Neural cell (in vitro differentiated cells): ENCODE data around the gene LZIC. TPM values are rescaled to one million over a fixed set of nuclear protein-coding genes. Genes with fewer than 3 reads are reported as not detected.

Experiments used
- H2AFZ ChIP-seq: fragments of 200-600, 300-800 bp; sonication (generic), shearing (Covaris generic); 2 replicates; pipeline ENCODE4 v1.6.0; 2014; ENCODE audit warnings: low read depth, mild to moderate bottlenecking, antibody characterized with exemption, low read length, moderate library complexity
- H3F3A ChIP-seq: fragments of 200-600 bp; shearing (Covaris generic); 2 replicates; pipeline ENCODE4 v1.6.1; 2016; ENCODE audit warnings: mild to moderate bottlenecking, moderate library complexity, mixed read lengths, antibody characterized with exemption, low read length; ENCODE audit not compliant: insufficient read depth, poor library complexity, severe bottlenecking
- H3K27ac ChIP-seq: fragments of 200-600, 300-800 bp; sonication (generic), shearing (Covaris generic); 2 replicates; pipeline ENCODE4 v1.5.1; 2014; ENCODE audit warnings: mild to moderate bottlenecking, low read length, moderate library complexity
- H3K27me3 ChIP-seq: fragments of 300-800, 200-600 bp; sonication (generic), shearing (Covaris generic); 2 replicates; pipeline ENCODE4 v1.6.0; 2014; ENCODE audit warnings: mild to moderate bottlenecking, low read depth, low read length, moderate library complexity; ENCODE audit not compliant: insufficient read depth
- H3K36me3 ChIP-seq: fragments of 300-800, 200-600 bp; sonication (generic), shearing (Covaris generic); 2 replicates; pipeline ENCODE4 v1.5.1; 2014; ENCODE audit warnings: mild to moderate bottlenecking, antibody characterized with exemption, low read length, moderate library complexity; ENCODE audit not compliant: insufficient read depth
- H3K4me2 ChIP-seq: fragments of 300-800, 200-600 bp; sonication (generic), shearing (Covaris generic); 2 replicates; pipeline ENCODE4 v1.6.0; 2014; ENCODE audit warnings: mild to moderate bottlenecking, low read length
- H3K4me3 ChIP-seq: fragments of 300-800, 200-600 bp; sonication (generic), shearing (Covaris generic); 2 replicates; pipeline ENCODE4 v1.5.1; 2014; ENCODE audit warnings: mild to moderate bottlenecking, low read length, moderate library complexity
- H3K79me2 ChIP-seq: fragments of 200-600 bp; shearing (Covaris generic); replicated peaks from 2 replicates; pipeline ENCODE4 v1.6.0; 2014; ENCODE audit warnings: mild to moderate bottlenecking, low read length, moderate library complexity; ENCODE audit not compliant: insufficient read depth
- H3K9ac ChIP-seq: fragments of 300-800, 200-600 bp; sonication (generic), shearing (Covaris generic); 2 replicates; pipeline ENCODE4 v1.6.1; 2016; ENCODE audit warnings: mild to moderate bottlenecking, low read length, mixed read lengths
- H3K9me2 ChIP-seq: fragments of 200-600 bp; shearing (Covaris generic); 2 replicates; pipeline ENCODE4 v1.6.1; 2016; ENCODE audit warnings: mild to moderate bottlenecking, low read length, mixed read lengths; ENCODE audit not compliant: insufficient read depth
- H3K9me3 ChIP-seq: fragments of 200-600, 300-800 bp; sonication (generic), shearing (Covaris generic); 2 replicates; pipeline ENCODE4 v1.6.1; 2016; ENCODE audit warnings: mild to moderate bottlenecking, mixed run types, low read length, moderate library complexity, mixed read lengths
- H4K20me1 ChIP-seq: fragments of 200-600 bp; shearing (Covaris generic); 2 replicates; pipeline ENCODE4 v1.6.1; 2016; ENCODE audit warnings: mild to moderate bottlenecking, mixed run types; ENCODE audit not compliant: insufficient read depth
- EP300 ChIP-seq: fragments of 450-650 bp; conservative IDR thresholded peaks from 2 replicates; pipeline ENCODE4 v1.6.1; 2014; ENCODE audit warnings: antibody characterized with exemption, mild to moderate bottlenecking, moderate library complexity; ENCODE audit not compliant: poor library complexity, severe bottlenecking
- EZH2 ChIP-seq: fragments of 200-600, 300-800 bp; shearing (Covaris generic), sonication (generic); IDR thresholded peaks from 2 replicates; pipeline ENCODE4 v1.6.1; 2014; ENCODE audit warnings: antibody characterized with exemption, low read length, borderline replicate concordance, mild to moderate bottlenecking; ENCODE audit not compliant: insufficient read depth, poor library complexity, severe bottlenecking
- MXI1 ChIP-seq: fragments of 450-650 bp; conservative IDR thresholded peaks from 2 replicates; pipeline ENCODE4 v1.6.1; 2014; ENCODE audit warnings: antibody characterized with exemption, mild to moderate bottlenecking; ENCODE audit not compliant: poor library complexity, severe bottlenecking
- POLR2AphosphoS5 ChIP-seq: IDR thresholded peaks from 2 replicates; pipeline ENCODE4 v1.6.1; 2012
- RAD21 ChIP-seq: fragments of 450-650 bp; conservative IDR thresholded peaks from 2 replicates; pipeline ENCODE4 v1.6.1; 2014; ENCODE audit warnings: antibody characterized with exemption, mild to moderate bottlenecking, moderate library complexity
- SMC3 ChIP-seq: fragments of 450-650 bp; conservative IDR thresholded peaks from 2 replicates; pipeline ENCODE4 v1.6.1; 2014; ENCODE audit warnings: antibody characterized with exemption, mild to moderate bottlenecking, moderate library complexity; ENCODE audit not compliant: poor library complexity
- TAF1 ChIP-seq: IDR thresholded peaks from 2 replicates; pipeline ENCODE4 v1.6.1; 2012; ENCODE audit warnings: low read depth
- polyA plus RNA-seq: library from polyadenylated mRNA; depleted of rRNA; stranded (reverse); fragments of >200 nt; gene quantifications from 2 replicates; pipeline ENCODE4 v1.2.3, GENCODE V29; 2014
- TF ChIP-seq, protein P1 (sequence below): fragments of 450-650 bp; IDR thresholded peaks from 2 replicates; pipeline ENCODE4 v1.5.1; 2014; ENCODE audit warnings: antibody characterized with exemption, mild to moderate bottlenecking, moderate library complexity; ENCODE audit not compliant: poor library complexity, severe bottlenecking
- TF ChIP-seq, protein P2 (sequence below): IDR thresholded peaks from 2 replicates; pipeline ENCODE4 v1.6.1; 2012; ENCODE audit warnings: borderline replicate concordance

LZIC gene
- polyA plus RNA-seq, 1 donor from 2014 or later: 57.2 TPM

GRCh38 chr1:9905010-9905409, 38.2 kb downstream of the LZIC start:
- no peaks in the 10 kb centered on the region for H3K9me3 ChIP-seq
- H3K27me3 ChIP-seq: no peaks in the 10 kb centered on the region
- H3F3A ChIP-seq: no peaks in the 10 kb centered on the region
- TF ChIP-seq, protein P1, sequence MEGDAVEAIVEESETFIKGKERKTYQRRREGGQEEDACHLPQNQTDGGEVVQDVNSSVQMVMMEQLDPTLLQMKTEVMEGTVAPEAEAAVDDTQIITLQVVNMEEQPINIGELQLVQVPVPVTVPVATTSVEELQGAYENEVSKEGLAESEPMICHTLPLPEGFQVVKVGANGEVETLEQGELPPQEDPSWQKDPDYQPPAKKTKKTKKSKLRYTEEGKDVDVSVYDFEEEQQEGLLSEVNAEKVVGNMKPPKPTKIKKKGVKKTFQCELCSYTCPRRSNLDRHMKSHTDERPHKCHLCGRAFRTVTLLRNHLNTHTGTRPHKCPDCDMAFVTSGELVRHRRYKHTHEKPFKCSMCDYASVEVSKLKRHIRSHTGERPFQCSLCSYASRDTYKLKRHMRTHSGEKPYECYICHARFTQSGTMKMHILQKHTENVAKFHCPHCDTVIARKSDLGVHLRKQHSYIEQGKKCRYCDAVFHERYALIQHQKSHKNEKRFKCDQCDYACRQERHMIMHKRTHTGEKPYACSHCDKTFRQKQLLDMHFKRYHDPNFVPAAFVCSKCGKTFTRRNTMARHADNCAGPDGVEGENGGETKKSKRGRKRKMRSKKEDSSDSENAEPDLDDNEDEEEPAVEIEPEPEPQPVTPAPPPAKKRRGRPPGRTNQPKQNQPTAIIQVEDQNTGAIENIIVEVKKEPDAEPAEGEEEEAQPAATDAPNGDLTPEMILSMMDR: no peak
- TF ChIP-seq, protein P2, sequence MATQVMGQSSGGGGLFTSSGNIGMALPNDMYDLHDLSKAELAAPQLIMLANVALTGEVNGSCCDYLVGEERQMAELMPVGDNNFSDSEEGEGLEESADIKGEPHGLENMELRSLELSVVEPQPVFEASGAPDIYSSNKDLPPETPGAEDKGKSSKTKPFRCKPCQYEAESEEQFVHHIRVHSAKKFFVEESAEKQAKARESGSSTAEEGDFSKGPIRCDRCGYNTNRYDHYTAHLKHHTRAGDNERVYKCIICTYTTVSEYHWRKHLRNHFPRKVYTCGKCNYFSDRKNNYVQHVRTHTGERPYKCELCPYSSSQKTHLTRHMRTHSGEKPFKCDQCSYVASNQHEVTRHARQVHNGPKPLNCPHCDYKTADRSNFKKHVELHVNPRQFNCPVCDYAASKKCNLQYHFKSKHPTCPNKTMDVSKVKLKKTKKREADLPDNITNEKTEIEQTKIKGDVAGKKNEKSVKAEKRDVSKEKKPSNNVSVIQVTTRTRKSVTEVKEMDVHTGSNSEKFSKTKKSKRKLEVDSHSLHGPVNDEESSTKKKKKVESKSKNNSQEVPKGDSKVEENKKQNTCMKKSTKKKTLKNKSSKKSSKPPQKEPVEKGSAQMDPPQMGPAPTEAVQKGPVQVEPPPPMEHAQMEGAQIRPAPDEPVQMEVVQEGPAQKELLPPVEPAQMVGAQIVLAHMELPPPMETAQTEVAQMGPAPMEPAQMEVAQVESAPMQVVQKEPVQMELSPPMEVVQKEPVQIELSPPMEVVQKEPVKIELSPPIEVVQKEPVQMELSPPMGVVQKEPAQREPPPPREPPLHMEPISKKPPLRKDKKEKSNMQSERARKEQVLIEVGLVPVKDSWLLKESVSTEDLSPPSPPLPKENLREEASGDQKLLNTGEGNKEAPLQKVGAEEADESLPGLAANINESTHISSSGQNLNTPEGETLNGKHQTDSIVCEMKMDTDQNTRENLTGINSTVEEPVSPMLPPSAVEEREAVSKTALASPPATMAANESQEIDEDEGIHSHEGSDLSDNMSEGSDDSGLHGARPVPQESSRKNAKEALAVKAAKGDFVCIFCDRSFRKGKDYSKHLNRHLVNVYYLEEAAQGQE: no peak
- TF ChIP-seq TAF1 (no peak), POLR2AphosphoS5 (no peak), RAD21 (no peak), MXI1 (no peak), EZH2 (no peak), EP300 (no peak), SMC3 (no peak)
- H3K4me3 ChIP-seq: no peak overlapping the region
- no peak overlapping the region for H3K4me2 ChIP-seq
- H4K20me1 ChIP-seq: no peaks in the 10 kb centered on the region
- no peaks in the 10 kb centered on the region for H3K36me3 ChIP-seq
- H3K79me2 ChIP-seq: peaks cover 21% of the 10 kb centered on the region
- H3K9ac ChIP-seq: no peak overlapping the region
- H3K27ac ChIP-seq: no peak overlapping the region
- H3K9me2 ChIP-seq: no peaks in the 10 kb centered on the region
- no peak overlapping the region for H2AFZ ChIP-seq

DNA sequence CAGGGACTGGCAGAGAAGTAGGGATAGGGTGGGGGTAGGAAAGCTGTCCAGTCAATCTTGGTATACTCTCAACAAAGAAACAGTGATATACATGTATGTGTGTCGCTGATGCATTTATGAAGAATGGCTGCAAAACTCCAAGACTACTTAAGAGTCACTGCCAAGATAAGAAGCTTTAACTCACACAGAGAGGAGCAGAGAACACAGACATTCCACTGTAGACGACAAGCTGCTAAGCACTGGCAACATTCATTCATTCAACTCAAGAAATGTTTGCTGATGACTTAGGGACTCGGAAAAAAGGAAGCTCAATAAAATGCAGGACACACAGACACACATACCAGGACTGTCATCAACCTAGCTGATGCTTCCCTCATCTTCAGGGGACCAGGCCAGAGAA, 38.6 kb downstream of the LZIC start:
- no peaks in the 10 kb centered on the region for H4K20me1 ChIP-seq
- TF ChIP-seq TAF1 (no peak), RAD21 (no peak), EZH2 (no peak)
- H3K4me3 ChIP-seq: no peak overlapping the region
- H3K27me3 ChIP-seq: no peaks in the 10 kb centered on the region
- no peaks in the 10 kb centered on the region for H3K9me2 ChIP-seq
- no peak overlapping the region for H3K27ac ChIP-seq
- H3F3A ChIP-seq: no peaks in the 10 kb centered on the region
- H3K36me3 ChIP-seq: no peaks in the 10 kb centered on the region
- no peaks in the 10 kb centered on the region for H3K9me3 ChIP-seq
- no peak overlapping the region for H2AFZ ChIP-seq
- H3K9ac ChIP-seq: no peak overlapping the region
- peaks cover 21% of the 10 kb centered on the region for H3K79me2 ChIP-seq
- H3K4me2 ChIP-seq: no peak overlapping the region
